HL-60 (cell line): Measurements from ENCODE around the gene C4orf46.
"Not testable (repeated sequence)": the region's sequence is repeated elsewhere in the genome, so short reads cannot be mapped to it uniquely, and the experiment has no call there.

Experiments
- CTCF ChIP-seq: IDR thresholded peaks from one replicate; pipeline ENCODE4 v1.5.1; 2011; ENCODE audit warnings: low read length, control low read depth, inconsistent platforms; ENCODE audit not compliant: insufficient read depth
- GABPA ChIP-seq: IDR thresholded peaks from 2 replicates; pipeline ENCODE4 v1.6.1; 2012; ENCODE audit warnings: low read depth
- POLR2AphosphoS5 ChIP-seq: IDR thresholded peaks from 2 replicates; pipeline ENCODE4 v1.6.1; 2012; ENCODE audit warnings: low read depth
- SPI1 ChIP-seq: IDR thresholded peaks from 2 replicates; pipeline ENCODE4 v1.6.1; 2012; ENCODE audit warnings: low read depth, mild to moderate bottlenecking, borderline replicate concordance
- TF ChIP-seq, protein P1 (sequence below): IDR thresholded peaks from 2 replicates; pipeline ENCODE4 v1.6.1; 2012; ENCODE audit warnings: low read depth; ENCODE audit not compliant: insufficient replicate concordance

- TF ChIP-seq CTCF, POLR2AphosphoS5, GABPA: not testable (repeated sequence)
- TF ChIP-seq, protein P1, sequence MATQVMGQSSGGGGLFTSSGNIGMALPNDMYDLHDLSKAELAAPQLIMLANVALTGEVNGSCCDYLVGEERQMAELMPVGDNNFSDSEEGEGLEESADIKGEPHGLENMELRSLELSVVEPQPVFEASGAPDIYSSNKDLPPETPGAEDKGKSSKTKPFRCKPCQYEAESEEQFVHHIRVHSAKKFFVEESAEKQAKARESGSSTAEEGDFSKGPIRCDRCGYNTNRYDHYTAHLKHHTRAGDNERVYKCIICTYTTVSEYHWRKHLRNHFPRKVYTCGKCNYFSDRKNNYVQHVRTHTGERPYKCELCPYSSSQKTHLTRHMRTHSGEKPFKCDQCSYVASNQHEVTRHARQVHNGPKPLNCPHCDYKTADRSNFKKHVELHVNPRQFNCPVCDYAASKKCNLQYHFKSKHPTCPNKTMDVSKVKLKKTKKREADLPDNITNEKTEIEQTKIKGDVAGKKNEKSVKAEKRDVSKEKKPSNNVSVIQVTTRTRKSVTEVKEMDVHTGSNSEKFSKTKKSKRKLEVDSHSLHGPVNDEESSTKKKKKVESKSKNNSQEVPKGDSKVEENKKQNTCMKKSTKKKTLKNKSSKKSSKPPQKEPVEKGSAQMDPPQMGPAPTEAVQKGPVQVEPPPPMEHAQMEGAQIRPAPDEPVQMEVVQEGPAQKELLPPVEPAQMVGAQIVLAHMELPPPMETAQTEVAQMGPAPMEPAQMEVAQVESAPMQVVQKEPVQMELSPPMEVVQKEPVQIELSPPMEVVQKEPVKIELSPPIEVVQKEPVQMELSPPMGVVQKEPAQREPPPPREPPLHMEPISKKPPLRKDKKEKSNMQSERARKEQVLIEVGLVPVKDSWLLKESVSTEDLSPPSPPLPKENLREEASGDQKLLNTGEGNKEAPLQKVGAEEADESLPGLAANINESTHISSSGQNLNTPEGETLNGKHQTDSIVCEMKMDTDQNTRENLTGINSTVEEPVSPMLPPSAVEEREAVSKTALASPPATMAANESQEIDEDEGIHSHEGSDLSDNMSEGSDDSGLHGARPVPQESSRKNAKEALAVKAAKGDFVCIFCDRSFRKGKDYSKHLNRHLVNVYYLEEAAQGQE = not testable (repeated sequence)
- peak; percentile 57; the same call in 1 of the 2 replicates for TF ChIP-seq SPI1
Observed at GRCh38 chr4:158663707-158664625, 7.7 kb downstream of the C4orf46 start.
